Stimulated activated CD4-positive, alpha-beta T cell treated with anti-CD3 and anti-CD28 coated beads, Interleukin-4, amount 100 ng/mL, for 48 hours (primary cell): Measurements from ENCODE around the gene CABLES1.
"Not testable (repeated sequence)": the region's sequence is repeated elsewhere in the genome, so short reads cannot be mapped to it uniquely, and the experiment has no call there.

ENCODE experiments used
- DNase-seq, 2 donors: peaks; one replicate each; pipeline ENCODE4 v3.0.0-alpha.2; 2020; ENCODE audit warnings: low read depth in 2 of 2

Gene CABLES1

DNA sequence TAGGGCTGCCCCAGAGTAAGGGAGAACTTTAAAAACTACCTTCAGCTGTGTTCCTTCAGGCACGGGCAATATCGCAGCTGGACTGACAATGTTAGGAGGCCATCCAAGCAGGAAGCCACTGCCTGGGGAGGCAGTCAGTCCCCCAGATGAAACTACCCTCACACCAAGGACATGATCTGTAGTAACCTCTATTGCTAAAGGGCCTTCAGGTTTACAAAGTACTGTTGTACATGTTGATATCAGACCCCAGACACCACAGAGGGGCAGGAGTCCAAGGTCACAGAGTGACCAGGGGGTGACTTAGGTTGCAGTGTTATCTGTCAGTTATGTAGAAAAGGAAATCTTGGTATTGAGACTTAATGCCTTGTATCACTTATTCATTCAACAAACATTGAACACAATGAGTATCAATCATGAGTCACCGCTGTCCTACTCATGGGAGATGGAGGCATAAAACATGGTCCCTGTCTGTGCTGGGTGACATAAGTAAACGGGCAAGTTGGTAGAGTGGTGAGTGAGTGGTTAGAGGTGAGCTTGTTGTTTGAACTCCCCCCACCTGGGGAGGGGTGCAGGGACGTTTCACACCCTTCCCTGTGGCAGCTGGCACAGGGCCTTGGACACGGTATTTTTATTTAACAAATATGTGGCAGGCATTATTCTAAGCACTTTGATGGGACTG lies 7.1 kb downstream of the CABLES1 start:
- DNase-seq = no peak

DNA sequence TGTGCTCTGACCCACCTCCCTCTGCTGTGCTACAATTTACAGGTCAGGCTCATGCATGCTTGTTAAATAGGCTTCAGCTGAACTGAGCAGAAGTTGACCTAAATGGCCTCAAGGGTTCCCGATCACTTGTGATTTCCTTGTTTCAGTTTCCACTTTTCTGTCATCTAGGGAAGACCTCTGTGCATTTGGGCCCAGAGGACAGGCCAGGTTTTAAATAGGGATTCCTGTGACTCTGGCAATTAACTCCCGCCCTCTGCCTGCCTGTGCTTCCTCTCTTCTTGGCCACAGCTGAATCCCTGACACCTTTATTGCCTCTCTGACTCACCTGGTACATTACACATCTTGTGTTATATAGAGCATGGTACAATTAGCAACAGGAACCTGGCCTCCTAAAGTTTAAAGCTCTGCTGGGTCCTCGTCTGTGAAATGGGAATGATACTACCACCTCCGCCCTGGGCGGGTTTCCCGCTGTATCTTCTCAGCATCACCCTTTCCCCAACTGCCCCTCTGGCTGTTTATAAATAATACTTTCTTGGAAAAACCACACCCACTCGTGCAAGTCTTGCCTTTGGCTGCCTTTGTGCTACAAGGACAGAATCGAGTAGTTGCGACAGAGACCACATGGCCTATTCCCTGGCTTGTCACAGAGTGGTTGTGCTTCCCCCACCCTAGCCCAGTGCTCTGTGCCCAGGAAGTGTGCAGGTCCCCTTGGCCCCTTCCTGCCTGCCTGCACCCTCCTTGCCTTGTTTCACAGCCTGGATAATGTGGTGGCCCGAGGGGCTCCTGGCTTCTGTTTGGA lies 7.9 kb downstream of the CABLES1 start:
- no peak for DNase-seq

DNA sequence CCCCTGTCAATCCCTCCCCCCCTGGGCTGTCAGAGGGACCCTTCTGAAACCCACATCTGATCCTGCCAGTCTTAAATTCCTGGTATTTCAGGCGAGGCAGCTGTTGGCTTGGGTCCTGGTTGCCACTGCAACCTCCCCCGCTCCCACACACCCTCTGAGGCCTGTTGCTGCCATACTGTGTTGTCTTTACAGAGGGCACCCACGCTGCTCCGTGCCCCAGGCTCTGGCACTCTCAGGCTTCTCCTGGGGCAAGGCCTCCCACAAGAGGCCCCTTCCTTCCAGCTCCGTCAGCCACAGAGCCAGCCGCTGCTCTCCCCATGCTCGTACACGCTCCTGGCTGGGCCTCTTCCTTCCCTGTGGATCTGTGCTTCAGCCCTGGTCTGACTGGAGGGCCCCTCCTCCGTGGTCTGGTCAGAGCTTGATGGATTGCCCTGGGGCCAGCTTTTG lies 8.6 kb downstream of the CABLES1 start:
- no peak for DNase-seq

DNA sequence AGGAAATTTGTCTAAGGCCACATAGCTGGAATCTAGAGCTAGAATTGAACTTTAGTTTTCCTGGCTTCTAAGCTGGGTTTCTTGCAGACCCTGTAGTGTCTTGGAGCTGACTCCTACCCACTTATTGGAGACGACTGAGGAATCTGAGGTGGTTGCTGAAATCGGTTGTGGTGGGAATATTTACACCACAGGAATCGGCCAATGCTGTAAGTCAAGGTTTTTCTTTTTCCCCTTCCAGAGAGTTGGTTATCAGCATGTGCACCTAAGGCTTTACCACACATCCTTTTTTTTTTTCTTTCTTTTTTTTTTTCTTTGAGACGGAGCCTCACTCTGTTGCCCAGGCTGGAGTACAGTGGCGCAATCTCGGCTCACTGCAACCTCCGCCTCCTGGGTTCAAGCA lies 9.4 kb downstream of the CABLES1 start:
- DNase-seq = no peak

DNA sequence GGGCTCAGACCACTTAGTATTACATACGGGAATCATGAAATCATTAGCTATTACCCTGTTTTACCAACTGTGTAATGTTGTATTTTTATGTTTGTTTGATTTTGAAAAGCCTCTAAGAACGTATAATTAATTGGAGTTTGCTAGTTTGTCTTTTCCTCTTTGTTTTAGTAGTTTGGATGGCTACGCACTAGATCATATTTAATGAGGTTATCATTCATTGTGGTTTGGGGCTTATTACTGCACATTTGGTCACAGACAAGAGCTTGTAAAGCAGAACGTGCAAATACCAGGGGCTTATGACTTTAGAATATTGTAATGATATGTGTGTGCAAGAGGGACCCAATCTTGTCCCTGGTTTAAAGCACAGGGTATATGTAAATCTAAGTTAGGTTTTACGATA lies 10.3 kb downstream of the CABLES1 start:
- DNase-seq = no peak

DNA sequence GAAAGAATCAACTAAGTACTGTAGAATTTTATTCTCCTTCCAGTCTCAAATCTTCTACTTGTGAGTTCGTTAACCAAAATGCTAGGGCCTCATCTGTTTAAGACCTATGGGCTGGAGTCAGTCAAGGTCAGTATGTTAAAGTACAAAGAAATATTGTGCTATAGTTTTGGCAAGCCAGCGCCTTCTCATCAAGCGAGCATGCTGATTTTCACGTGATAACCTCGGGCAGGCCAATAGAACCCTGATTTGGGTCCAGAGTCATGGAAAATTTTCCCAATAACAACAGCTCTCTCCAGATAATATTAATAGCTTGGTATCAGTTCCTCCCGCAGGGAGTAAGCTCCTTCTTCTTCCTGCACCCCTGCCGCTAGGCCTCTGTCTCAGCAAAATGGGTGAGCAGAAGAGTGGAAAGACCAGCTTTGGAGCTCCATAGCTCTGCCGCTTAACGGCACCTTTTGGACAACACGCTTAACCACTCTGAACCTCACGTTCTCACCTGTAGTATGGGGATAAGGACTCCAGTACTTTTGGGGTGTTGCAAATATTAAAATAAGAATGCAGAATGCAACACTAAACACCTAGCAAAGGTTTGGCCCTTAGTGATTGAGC lies 11.7 kb downstream of the CABLES1 start:
- no peak for DNase-seq

DNA sequence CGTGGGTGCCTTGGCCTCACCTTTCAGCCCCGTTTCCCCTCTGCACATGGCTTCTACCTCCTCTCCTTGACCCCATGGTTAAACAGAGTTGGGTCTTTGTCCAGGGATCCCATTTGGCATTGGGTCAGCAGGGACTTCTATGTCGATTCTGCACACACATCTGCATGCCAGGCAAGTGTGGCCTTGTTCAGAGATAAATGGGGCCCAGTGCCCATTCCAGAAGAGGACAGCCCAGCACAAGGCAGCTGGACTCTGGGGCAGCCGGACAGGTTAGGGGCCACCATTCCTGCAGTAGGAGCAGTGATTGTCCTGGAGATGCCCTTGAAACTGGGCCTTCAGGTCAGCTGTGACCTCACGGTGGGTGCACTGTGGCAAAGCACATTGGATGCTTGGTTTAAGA lies 13.1 kb downstream of the CABLES1 start:
- DNase-seq = no peak

DNA sequence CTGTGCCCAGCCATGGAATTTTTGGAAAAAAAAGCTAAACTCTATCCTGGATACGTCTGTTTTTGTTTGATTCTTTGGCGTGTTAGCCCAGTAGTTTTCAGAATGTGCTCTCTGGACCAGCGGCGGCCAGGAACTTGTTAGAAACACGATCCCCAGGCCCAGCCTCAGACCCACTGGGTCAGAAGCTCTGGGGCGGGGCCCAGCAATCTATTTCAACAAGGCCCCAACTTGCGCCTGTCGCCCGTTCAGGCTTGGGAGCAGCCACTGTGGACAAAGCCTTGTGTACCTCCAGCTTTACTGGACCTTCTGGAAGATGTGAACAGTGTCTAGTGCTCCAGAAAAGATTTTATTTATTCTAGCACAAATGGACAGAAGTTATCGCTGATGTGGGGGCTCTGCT lies 14.3 kb downstream of the CABLES1 start:
- no peak for DNase-seq

DNA sequence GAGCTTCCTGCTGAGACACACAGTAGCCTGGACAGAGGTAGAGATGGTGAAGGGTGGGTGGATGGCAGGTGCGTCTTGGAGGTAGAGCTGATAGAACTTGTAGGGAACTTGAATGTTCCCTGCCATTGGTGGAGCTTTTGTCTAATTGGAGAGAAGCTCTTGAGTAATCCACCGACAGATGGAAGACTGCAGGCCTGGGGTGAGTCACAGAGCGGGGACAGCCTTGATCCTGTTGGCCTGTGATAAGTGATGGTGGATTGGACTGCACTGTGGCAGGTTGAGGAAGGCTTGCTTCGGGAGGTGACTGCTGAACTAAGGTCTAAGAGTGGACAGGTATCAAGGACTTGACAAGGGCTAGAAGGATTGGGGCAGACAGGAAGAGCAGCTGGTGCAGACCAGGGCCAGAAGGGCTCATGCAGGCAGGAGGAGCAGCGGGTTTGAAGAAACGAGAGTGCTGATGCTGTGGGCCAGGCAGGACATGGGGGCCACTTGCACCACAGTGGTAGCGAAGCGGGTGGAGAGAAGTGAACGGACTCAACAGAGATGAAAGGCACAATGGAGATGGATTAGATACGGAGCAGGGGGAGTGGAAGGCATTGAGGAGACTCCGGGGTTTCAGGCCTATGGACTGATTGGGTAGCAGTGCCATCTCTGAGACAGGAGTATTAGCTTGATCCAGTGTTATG lies 16.3 kb downstream of the CABLES1 start:
- DNase-seq = no peak

DNA sequence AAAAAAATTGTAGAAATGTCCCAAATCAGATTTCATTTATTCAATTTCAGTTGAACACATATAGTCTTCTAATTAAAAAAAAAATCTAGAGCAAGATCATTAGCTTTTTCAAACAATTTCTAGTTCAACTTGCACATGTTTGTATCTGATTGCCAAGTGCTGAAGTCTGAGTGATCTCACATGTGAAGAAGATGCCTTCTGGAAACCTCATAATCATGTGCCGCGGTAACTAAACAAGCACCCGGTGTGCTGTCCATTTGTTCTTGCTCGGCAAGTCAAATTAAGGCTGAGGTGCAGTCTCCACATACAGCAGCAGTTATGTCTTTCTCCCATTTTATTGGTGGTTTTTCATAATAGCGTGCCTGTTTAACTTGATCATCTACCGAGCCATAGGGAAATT lies 18.7 kb downstream of the CABLES1 start:
- DNase-seq = no peak

DNA sequence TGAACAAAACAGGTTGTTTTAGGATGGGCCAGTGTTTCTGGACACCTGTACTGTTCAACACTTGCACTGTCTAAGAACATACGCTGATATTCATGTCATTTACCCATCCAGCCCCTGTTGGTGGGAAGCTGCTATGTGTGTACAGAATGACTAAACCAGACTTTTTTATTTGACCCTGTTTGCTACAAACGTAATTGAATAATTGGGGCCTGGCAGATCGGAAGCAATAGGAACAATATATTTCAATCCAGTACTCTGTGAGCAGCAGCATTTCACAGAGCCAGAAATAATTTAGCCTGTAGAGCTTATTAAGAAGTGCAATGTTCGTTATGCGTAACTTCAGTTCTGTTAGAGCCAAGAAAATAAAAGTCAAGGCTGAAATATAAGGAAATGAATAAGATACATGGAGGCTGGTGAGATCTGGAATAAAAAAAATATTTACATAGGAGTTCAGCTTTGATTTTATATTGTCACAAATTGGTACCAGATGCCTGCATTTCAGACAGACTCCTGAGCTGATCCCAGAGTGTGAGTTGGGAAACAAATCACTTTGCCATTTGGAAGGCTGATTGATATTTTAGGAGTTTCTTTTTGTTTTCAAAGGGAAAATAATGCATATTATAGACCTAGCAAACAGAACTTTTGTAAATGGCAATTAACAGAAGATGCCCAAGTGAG lies 19.7 kb downstream of the CABLES1 start:
- no peak for DNase-seq

DNA sequence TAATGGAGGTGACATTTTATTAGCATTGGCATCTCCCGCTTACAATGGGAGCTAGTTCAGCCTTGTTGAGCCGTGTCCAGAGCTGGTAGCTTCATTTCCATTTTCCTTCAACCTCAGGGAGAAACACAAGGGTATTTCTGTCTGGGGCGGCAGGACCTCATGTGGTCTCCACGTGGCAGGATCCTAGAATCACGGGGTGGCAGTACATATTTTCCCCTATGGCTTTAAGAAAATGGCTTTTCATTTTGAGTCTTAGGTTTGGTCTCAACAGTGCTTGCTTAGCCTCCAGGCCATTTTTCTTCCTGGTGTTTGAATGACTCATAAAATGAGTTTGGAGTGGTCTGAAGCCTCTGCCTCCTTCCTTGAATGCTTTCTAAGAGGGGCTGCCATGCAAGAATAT lies 20.3 kb downstream of the CABLES1 start:
- no peak for DNase-seq

DNA sequence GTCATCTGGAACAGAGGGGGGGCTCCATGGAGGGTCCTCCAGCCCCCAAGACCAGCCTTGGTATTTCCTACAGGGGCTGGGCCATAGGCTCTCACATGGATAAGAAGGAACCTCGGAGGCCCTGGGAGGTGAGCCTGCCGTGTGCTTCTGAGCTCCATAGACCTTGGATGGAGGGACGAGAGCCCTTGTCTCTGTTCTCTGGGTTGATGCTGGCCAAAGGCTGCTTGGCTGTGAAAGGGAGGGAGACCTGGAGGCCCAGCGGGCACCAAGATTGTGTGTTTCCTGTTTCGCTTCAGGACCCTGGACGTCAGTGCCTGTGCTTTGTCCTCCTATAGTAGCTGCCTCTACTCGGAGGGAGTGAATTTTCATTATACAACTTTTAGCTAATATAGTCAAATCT lies 20.8 kb downstream of the CABLES1 start:
- no peak for DNase-seq

DNA sequence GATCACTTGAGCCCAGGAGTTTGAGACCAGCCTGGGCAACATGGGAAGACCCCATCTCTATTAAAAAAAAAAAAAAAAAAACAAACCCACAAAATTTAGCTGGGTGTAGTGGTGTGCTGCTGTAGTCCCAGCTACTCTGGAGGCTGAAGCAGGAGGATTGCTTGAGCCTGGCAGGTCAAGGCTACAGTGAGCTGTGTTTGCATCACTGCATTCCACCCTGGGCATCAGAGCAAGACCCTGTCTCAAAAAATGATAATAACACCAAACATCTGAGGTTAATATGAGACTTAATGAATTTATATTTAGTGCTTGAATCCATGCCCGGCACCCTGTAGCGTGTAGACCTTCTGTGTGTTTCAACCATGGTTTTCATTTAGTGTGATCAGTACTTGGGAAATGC lies 22.8 kb downstream of the CABLES1 start:
- DNase-seq = no peak

DNA sequence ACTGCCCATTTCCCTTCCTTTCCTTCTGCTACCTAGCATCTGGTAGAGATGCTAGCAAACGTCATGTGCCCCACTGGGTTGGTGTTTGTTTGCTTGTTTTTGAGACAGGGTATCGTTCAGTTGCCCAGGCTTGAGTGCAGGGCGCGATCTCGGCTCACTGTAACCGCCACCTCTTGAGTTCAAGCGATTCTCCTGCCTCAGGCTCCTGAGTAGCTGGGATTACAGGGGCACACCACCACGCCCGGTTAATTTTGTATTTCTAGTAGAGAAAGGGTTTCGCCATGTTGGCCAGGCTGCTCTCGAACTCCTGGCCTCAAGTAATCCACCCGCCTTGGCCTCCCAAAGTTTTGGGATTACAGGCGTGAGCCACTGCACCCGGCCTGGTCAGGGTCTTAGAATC lies 23.6 kb downstream of the CABLES1 start:
- not testable (repeated sequence) for DNase-seq

DNA sequence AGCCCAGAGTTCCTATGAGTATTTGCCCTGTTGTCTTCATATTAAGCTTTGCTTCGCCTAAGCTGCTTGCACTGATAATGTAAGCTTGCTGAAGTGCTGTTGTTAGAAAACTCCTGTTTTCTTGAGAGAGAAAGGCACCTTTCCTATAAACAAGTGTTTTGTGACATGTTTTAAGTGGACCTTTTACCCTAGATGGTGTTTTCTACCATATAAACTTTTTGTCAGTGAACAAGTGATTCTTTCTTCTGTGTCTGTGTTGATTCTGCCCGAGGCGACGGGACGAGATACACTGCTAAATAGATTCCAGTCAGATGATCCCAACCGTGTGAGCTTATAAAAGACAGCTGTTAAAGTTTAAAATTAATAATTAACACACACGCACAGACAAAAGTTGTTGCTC lies 24.1 kb downstream of the CABLES1 start:
- no peak for DNase-seq

DNA sequence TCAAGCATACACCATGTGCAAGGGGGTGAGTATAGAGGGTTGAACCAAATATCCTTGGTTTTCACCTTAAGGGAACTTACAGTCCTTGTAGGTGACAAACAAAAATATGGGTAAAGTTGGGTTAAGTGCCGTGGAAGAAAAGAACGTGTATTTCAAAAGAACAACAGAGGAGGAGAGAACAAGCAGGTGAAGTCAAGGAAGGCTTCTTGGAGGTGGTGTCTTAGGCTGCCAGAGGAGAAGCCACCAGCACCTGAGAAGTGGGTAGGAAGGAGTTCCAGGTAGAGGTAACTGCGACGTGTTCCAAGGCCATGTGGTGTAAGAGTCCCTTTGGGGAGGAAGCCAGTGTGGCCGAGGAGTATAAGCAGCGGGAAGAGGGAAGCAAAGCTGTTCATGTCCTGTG lies 27.2 kb downstream of the CABLES1 start:
- no peak for DNase-seq

DNA sequence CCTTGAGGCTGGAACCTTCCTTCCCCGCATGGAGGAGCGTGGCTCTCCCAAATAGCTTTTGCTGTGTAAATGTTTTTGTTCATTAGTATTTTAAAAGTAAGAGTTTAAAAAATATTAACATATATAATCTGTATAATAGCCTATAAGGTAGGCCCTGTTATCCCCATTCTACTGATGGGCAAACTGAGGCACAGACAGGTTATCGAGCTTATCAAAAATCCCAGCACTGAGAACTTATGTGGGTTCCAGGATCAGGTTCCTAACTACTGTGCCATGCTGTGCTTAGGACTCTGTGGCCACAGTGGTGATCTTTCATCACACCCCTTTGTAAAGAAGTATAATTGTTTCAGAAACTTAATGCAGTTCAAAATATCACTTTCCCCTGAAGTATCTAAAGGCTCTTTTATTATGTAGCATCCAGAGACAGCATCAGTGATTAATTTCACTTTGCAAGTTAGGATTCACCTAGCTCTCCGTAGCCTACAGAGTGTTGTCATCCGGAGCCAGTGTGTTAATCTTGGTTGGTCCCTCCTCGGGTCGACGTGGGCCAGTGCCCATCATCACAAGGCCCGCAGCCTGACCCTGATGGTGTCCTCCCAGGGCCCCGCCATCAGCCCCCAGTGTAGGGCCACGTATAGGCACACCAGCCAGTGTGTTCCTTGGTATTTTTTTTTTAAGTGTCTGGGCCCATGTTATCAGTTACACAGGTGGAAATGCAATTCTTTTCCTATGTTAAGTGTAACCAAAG lies 28.7 kb downstream of the CABLES1 start:
- no peak for DNase-seq

DNA sequence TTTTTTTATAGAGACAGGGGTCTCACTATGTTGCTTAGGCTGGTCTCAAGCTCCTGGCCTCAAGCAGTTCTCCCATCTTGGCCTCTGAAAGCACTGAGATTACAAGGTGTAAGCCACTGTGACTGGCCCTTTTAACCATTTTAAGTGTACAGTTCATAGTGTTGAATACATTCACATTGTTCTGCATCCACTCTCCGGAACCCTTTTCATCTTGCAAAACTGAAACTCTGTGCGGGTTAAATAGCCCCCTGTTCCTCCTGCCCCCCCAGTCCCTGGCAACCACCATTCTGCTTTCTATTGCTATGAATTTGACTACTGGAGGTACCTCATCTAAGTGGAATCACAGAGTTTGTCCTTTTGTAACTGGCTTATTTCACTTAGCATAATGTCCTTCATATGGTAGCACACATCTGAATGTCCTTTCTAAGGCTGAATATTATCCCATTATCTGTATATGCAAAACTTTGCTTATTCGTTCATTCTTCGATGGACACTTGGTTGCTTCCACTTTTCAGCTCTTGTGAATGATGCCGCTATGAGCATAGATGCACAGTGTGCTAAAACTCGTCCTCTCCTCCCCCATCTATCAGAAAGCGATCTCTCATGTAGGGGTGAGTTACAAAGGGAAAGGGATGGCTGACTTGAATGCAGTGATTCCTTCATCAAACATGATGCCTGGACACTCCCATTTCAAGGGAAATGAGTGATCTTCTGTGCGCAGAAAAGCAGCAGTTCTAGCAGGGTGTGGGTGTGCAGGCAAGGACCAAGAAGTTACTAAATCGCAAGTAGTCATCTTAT lies 30.2 kb downstream of the CABLES1 start:
- DNase-seq = no peak

DNA sequence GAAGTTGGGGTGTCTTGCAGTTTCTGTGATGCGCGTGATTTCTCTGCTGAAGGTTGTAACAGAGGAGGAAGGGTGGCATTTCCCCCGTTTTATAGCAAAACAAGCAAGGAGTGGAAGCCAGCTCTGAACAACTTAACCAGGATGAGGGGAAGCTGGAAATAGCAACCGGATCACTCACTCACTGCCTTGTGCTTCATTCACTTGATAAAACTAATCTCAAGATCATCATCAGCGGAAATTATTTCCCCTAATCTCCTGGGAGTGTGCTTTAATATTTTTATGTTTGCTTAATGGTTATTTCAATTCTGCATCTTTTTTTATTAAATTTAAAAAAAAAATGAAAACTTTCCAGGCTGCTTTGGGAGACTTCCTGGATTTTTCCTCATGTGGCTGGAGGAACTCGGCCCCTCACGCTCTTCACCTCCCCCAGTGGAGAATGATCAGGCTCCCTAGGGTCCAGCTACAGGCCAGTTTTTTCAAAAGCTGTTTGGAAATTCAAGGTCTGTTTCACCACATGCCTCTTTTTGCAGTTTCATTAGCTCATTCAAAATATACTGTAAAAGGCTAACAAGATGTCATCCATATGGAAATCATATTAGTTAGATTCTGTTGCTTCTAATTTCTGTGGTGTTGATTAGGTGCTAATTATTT lies 31.7 kb downstream of the CABLES1 start:
- no peak for DNase-seq
